Raji (cell line): ENCODE measurements around the gene PCBD1.

Source experiments
- POLR2A ChIP-seq: IDR thresholded peaks from 2 replicates; pipeline ENCODE4 v1.6.1; 2011; ENCODE audit warnings: low read depth, low read length, control low read depth; ENCODE audit not compliant: insufficient read depth

Gene PCBD1

DNA sequence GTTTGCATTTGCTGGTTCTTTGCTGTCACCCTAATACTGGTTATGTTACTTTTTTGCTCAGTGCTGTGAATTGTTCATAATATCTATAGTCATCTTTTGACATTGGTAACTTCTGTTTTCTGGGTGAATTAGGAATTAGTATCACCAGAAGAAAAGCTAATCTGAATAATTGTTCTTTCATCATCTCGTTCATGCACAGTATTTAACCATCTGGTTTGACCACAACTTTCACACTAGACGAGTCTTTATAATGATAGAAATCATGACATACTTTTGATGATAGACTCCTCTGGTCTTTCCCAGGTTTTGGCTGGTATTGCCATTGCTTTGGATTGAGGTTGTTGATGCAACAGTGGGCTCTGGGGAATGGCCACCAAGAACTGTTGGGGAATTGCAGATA, 47.5 kb downstream of the PCBD1 start:
- TF ChIP-seq POLR2A = no peak

DNA sequence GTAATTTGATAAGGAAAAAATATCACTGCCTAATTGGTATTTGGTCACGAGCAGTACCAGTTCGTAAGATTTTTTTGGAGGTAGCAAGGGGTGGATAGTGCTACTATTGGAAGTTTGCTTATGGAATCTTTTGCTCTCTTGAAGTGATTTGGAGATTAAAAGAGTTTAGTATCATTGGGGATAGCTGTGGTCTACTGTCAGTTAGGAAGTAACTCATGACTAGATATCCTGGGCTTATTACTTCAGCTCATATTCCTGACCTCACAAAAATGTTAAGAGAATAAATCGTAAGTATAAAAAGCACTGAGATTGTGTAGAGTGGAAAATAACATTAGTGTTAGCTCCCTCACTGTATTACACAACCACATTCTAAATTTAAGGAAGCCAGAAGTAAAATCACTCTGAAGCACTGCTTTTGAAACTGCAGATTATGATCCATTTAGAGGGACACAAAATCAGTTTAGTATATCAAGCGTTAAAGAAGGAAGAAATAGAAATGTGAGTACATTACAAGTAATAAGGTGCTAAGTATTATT, 50.0 kb downstream of the PCBD1 start:
- TF ChIP-seq POLR2A = no peak

DNA sequence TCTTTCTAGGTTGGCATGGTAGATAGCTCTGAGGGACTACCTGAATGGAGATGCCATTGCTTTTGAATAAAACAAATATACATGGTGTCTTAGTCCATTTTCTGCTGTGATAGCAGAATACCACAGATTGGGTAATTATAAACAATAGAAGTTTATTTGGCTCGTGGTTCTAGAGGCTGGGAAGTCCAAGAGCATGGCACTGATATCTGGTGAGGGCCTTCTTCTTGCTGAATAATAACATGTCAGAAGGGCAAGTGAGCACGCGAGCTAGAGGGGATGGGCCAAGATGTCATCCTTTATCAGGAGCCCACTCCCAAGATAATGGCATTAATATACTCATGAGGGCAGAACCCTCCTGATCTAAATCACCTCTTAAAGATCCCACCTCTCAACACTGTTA, 50.7 kb downstream of the PCBD1 start:
- no peak for TF ChIP-seq POLR2A

DNA sequence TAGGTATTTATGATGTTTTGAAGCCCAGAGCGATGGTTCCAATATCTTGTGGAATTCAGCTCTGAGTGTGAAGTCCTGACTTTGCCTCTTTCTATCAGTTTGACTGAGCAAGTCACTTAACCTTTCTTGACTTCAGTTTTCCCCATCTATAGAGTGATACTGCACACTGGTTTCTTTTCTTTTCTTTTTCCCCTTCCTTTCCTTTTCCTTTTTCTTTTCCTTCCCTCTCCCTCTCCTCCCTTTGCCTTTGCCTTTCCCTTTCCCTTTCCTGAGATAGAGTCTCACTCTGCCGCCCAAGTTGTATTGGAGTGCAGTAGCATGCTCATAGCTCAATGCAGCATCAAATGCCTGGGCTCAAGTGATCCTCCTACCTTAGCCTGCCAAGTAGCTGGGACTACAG, 52.0 kb downstream of the PCBD1 start:
- no peak for TF ChIP-seq POLR2A

DNA sequence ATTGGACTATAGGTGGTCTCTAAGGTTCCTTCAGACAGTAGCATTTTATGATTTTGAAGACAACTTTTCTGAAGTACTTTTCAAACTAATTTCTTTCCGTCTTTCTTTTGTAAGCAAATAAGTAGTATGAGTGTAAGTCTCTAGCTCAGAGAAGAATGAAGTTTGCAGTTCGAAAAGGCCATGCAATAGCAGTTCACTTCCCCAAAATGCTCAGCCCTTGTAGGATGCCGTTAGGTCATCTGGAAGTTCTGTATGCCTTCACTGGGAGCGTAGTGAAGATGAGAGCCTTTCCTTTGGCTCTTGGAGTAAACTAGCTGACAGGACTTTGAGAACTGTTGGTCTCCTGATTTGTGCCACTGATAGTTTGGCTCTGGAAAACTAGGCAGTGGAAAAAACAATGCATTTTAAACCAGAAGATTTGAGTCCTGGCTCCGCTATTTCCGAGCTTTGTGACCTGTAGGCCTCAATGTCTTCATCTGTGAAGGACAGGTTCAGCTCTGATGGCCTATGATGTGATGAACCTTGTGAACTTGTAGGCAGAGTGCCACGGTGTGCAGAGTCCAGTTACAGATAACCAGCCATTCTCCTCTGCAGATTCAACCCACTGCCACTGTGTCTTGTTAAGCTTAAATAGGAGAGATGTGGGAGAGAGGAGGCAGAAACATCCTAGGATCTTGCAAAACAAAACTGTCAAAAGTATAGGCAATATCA, 53.8 kb downstream of the PCBD1 start:
- TF ChIP-seq POLR2A = no peak

DNA sequence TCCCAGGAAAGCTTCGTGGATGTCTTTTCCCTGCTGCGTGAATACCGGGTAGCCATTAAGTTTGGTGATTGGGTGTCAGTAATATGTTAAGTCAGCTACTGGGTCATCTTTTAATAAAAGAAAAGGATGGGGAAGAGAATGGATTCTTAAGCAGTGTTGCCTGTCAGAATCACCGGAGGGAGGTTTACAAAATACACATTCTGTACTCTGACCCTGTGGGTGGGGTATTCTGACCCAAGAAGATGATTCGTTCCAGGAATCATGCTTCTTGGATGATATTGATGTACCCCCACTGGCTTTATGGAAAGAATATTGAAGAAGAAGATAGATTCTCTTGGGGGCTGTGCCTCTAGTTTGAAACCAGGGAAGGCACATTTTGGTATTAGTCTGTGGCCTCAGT, 54.3 kb downstream of the PCBD1 start:
- no peak for TF ChIP-seq POLR2A

DNA sequence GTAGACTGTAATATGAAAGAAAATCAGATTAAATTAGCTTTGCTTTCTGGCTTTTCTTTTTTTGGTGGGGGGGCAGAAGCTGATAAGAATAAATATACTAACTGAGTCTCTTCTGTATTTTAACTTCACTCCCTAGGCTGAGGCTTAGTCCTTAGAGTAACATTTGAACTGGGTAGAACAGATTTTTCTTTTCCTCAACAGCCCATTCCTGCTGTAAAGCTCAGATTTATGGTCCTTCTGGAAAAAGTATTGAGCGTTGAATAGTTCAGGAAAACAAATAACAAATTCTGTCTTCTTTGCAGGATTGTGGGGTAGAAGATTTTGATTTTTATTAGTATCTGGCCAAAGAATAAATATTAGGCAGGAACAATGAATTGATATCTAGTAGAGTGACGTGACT, 54.8 kb downstream of the PCBD1 start:
- TF ChIP-seq POLR2A = no peak
